GM21723 (cell line): ENCODE results near the gene ADARB2.

Experiments used
- ATAC-seq: cut with Tn5 transposase; IDR thresholded peaks from one replicate; pipeline ENCODE4 v1.9.1; 2021; ENCODE audit warnings: mild to moderate bottlenecking, moderate library complexity; ENCODE audit not compliant: unreplicated experiment

ADARB2 gene

GRCh38 chr10:1187151-1187854, 550.0 kb downstream of the ADARB2 start:
- no peak for ATAC-seq

GRCh38 chr10:1186683-1186990, 550.7 kb downstream of the ADARB2 start:
- ATAC-seq: no peak

- ATAC-seq: no peak
These were observed 551.2 kb downstream of the ADARB2 start for GRCh38 chr10:1185911-1186682.

- ATAC-seq: no peak
These were observed 552.5 kb downstream of the ADARB2 start for GRCh38 chr10:1184541-1185430.

- no peak for ATAC-seq
These were observed 553.6 kb downstream of the ADARB2 start for GRCh38 chr10:1183701-1184100.

GRCh38 chr10:1183033-1183396, 554.3 kb downstream of the ADARB2 start:
- ATAC-seq: no peak

GRCh38 chr10:1182280-1183032, 554.9 kb downstream of the ADARB2 start:
- ATAC-seq: no peak

GRCh38 chr10:1180836-1181235, 556.5 kb downstream of the ADARB2 start:
- no peak for ATAC-seq

- ATAC-seq: no peak
These were observed 557.1 kb downstream of the ADARB2 start for GRCh38 chr10:1180071-1180730.

GRCh38 chr10:1179346-1180070, 557.8 kb downstream of the ADARB2 start:
- ATAC-seq: no peak

GRCh38 chr10:1178506-1178905, 558.8 kb downstream of the ADARB2 start:
- no peak for ATAC-seq

- ATAC-seq: no peak
These were observed 559.4 kb downstream of the ADARB2 start for GRCh38 chr10:1177936-1178335.

- no peak for ATAC-seq
These were observed 561.3 kb downstream of the ADARB2 start for GRCh38 chr10:1175956-1176565.

- no peak for ATAC-seq
These were observed 563.3 kb downstream of the ADARB2 start for GRCh38 chr10:1174022-1174421.

- ATAC-seq: no peak
These were observed 564.2 kb downstream of the ADARB2 start for GRCh38 chr10:1173091-1173490.

- no peak for ATAC-seq
These were observed 564.9 kb downstream of the ADARB2 start for GRCh38 chr10:1172256-1172984.

- no peak for ATAC-seq
These were observed 565.7 kb downstream of the ADARB2 start for GRCh38 chr10:1171586-1171985.

GRCh38 chr10:1171182-1171581, 566.1 kb downstream of the ADARB2 start:
- ATAC-seq: no peak

- no peak for ATAC-seq
These were observed 566.5 kb downstream of the ADARB2 start for GRCh38 chr10:1170867-1171180.
